Karpas-422 (cell line): ENCODE results near the gene DGKB. TPM values are rescaled to one million over a fixed set of nuclear protein-coding genes. Genes with fewer than 3 reads are reported as not detected.

Source experiments
- DNase-seq: peaks from one replicate; pipeline ENCODE4 v3.0.0-alpha.2; 2015
- H2AFZ ChIP-seq: fragments of 200-600 bp; sonication (generic); 2 replicates; pipeline ENCODE4 v1.6.1; 2014; ENCODE audit warnings: antibody characterized with exemption, low read length, mixed read lengths
- H3K27ac ChIP-seq: fragments of 200-600 bp; sonication (generic); 2 replicates; pipeline ENCODE4 v1.5.1; 2014; ENCODE audit warnings: mild to moderate bottlenecking, low read length, moderate library complexity
- H3K27me3 ChIP-seq: fragments of 200-600 bp; sonication (generic); 2 replicates; pipeline ENCODE4 v1.6.1; 2014; ENCODE audit warnings: low read length, mixed read lengths
- H3K36me3 ChIP-seq: fragments of 200-600 bp; sonication (generic); 2 replicates; pipeline ENCODE4 v1.6.1; 2014; ENCODE audit warnings: low read length, mixed read lengths; ENCODE audit not compliant: insufficient read depth
- H3K4me1 ChIP-seq: fragments of 200-600 bp; sonication (generic); 2 replicates; pipeline ENCODE4 v1.6.1; 2014; ENCODE audit warnings: mild to moderate bottlenecking, low read length, mixed read lengths
- H3K4me2 ChIP-seq: fragments of 200-600 bp; sonication (generic); 2 replicates; pipeline ENCODE4 v1.6.1; 2014; ENCODE audit warnings: low read length, low read depth, mild to moderate bottlenecking; ENCODE audit not compliant: poor library complexity, severe bottlenecking
- H3K4me3 ChIP-seq: fragments of 200-600 bp; sonication (generic); 2 replicates; pipeline ENCODE4 v1.5.1; 2014; ENCODE audit warnings: mild to moderate bottlenecking, antibody characterized with exemption, low read length, mixed read lengths
- H3K79me2 ChIP-seq: fragments of 200-600 bp; sonication (generic); 2 replicates; pipeline ENCODE4 v1.6.1; 2014; ENCODE audit warnings: mild to moderate bottlenecking, low read length, mixed read lengths
- H3K9ac ChIP-seq: fragments of 200-600 bp; sonication (generic); 2 replicates; pipeline ENCODE4 v1.6.0; 2014; ENCODE audit warnings: low read length
- H3K9me2 ChIP-seq: fragments of 200-600 bp; sonication (generic), shearing (Covaris generic); replicated peaks from 2 replicates; pipeline ENCODE4 v1.6.0; 2014; ENCODE audit warnings: mild to moderate bottlenecking, low read length, moderate library complexity; ENCODE audit not compliant: insufficient read depth
- H3K9me3 ChIP-seq: fragments of 300-700, 200-600 bp; sonication (generic); 2 replicates; pipeline ENCODE4 v1.6.1; 2014; ENCODE audit warnings: low read length, mixed read lengths
- H4K20me1 ChIP-seq: fragments of 200-600 bp; sonication (generic); 2 replicates; pipeline ENCODE4 v1.6.1; 2014; ENCODE audit warnings: mild to moderate bottlenecking, antibody characterized with exemption, low read length, low read depth; ENCODE audit not compliant: insufficient read depth
- total RNA-seq: library from RNA; depleted of rRNA; stranded (reverse); fragments of >200 nt; shearing (Covaris generic); gene quantifications from 2 replicates; pipeline ENCODE4 v1.2.3, GENCODE V29; 2014; ENCODE audit warnings: low replicate concordance

DGKB gene
- total RNA-seq, 1 experiment from 2014 or later: not detected

DNA sequence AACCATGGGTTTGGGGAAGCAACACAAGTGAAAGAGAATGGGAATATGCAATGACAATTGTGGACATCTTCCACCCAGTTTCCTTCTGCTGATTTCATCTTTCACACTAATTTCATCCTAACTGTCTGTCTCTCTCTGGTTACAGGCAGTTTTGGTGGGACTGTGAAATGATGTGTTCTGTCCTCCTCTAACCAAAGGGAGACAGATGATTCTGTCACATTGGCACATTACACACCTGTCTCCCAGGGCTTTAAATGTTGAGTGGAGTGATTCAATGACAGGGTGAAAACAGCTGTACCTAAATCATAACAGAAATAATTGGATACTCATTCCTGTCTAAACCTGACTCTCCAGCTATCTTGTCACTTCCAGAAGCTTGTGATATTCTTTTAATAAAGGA, 60.0 kb downstream of the DGKB start:
- H3K27ac ChIP-seq: no peak overlapping the region
- H3K4me1 ChIP-seq: no peaks in the 10 kb centered on the region
- H2AFZ ChIP-seq: no peak overlapping the region

DNA sequence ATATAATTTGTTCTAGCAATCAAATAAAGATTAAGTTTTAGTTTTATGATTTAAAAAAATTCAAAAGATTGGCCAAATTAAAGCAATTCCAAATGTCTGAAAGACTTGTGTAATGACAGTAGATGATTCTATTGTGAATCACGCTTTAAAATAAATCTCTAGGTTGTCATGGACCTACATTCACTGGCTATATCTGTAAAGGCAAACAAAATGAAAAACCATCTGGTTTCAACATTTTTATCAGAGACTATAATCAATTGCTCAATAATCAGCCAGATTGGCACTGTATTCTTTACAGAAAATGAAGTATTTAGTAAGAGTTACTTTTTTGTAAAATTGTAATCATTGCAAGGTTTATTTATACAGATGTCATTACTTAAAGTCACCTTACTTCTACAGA, 60.7 kb downstream of the DGKB start:
- peaks cover 6% of the 10 kb centered on the region for H3K9me3 ChIP-seq
- H3K27me3 ChIP-seq: no peaks in the 10 kb centered on the region
- H2AFZ ChIP-seq: no peak overlapping the region
- H4K20me1 ChIP-seq: no peaks in the 10 kb centered on the region
- H3K27ac ChIP-seq: no peak overlapping the region
- H3K36me3 ChIP-seq: no peaks in the 10 kb centered on the region
- H3K79me2 ChIP-seq: no peaks in the 10 kb centered on the region
- no peaks in the 10 kb centered on the region for H3K9me2 ChIP-seq
- H3K9ac ChIP-seq: no peak overlapping the region
- DNase-seq: no peak
- no peak overlapping the region for H3K4me2 ChIP-seq
- H3K4me1 ChIP-seq: no peaks in the 10 kb centered on the region
- H3K4me3 ChIP-seq: no peak overlapping the region

More for the DNA sequence above, 60.0 kb downstream of the DGKB start:
- DNase-seq: no peak
- Histone ChIP-seq H3K9me2 (no peaks in the 10 kb centered on the region), H3K9ac (no peak overlapping the region), H4K20me1 (no peaks in the 10 kb centered on the region), H3K36me3 (no peaks in the 10 kb centered on the region), H3K9me3 (peaks cover 6% of the 10 kb centered on the region), H3K4me2 (no peak overlapping the region), H3K27me3 (no peaks in the 10 kb centered on the region), H3K79me2 (no peaks in the 10 kb centered on the region), H3K4me3 (no peak overlapping the region)

DNA sequence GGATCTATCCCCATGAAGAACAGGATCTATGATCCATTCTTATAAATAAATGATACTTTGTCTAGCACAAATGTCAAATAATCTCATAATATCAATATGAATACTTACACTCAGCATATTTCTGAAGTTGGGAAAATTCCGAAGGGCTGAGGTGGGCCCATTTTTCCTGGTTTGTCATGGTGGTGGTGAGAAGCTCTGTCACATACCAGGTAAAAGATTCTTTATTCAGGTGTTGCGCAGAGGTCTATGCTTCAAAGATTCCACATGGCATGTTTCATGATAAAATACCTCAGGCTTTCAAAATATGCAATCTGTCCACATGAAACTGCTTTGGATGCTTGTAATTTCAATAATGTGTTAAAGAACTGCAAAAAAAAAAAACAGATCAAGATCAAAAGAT, 61.5 kb downstream of the DGKB start:
- H2AFZ ChIP-seq: no peak overlapping the region

DNA sequence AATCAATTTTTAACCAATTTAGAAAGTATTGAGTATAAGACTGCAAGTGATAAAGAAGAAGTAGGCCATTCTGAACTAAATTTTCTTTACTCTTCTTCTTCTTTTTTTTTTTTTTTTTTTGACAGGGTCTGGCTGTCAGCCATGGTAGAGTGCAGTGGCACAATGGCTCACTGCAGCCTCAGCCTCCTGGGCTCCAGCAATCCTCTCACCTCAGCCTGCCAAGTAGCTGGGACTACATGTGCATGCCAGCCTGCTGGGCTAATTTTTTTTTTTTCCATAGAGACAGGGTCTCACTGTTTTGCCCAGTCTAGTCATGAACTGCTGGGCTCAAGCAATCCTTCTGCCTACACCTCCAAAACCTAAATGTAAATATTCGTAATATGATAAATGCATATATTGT, 63.2 kb downstream of the DGKB start:
- no peak overlapping the region for H3K4me2 ChIP-seq
- DNase-seq: no peak
- H3K9me2 ChIP-seq: no peaks in the 10 kb centered on the region
- H3K27me3 ChIP-seq: no peaks in the 10 kb centered on the region
- no peak overlapping the region for H3K27ac ChIP-seq
- H3K9me3 ChIP-seq: peaks cover 5% of the 10 kb centered on the region; the same call in 1 of the 2 replicates
- H4K20me1 ChIP-seq: no peaks in the 10 kb centered on the region
- no peaks in the 10 kb centered on the region for H3K79me2 ChIP-seq
- H3K36me3 ChIP-seq: no peaks in the 10 kb centered on the region
- no peak overlapping the region for H2AFZ ChIP-seq
- no peaks in the 10 kb centered on the region for H3K4me1 ChIP-seq
- no peak overlapping the region for H3K4me3 ChIP-seq
- no peak overlapping the region for H3K9ac ChIP-seq

More for the DNA sequence above, 61.5 kb downstream of the DGKB start:
- Histone ChIP-seq H3K9me3 (peaks cover 6% of the 10 kb centered on the region), H3K9me2 (no peaks in the 10 kb centered on the region), H3K4me3 (no peak overlapping the region), H4K20me1 (no peaks in the 10 kb centered on the region), H3K79me2 (no peaks in the 10 kb centered on the region), H3K9ac (no peak overlapping the region), H3K4me2 (no peak overlapping the region), H3K4me1 (no peaks in the 10 kb centered on the region), H3K36me3 (no peaks in the 10 kb centered on the region), H3K27ac (no peak overlapping the region), H3K27me3 (no peaks in the 10 kb centered on the region)
- DNase-seq: no peak

DNA sequence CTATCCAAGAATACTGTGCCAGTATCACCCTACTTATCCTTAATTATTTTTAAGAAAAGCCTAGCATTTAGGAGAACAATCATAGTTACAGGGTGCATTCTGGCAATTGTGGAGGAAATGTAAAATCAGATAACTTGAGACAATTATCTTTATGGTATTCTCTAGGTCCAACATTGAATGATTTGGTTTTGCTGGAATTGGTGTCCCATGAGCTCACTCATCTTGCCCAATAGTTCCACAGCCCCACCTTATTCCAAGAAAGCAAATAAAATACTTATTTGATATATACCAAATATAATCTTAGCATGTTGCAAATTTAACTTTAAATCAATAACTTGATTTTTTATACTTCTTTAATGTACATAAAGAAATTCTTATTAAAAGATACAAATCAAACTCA, 65.3 kb downstream of the DGKB start:
- H3K79me2 ChIP-seq: no peaks in the 10 kb centered on the region
- no peaks in the 10 kb centered on the region for H3K4me1 ChIP-seq
- no peak overlapping the region for H3K27ac ChIP-seq
- no peaks in the 10 kb centered on the region for H4K20me1 ChIP-seq
- no peak overlapping the region for H3K9ac ChIP-seq
- H3K4me3 ChIP-seq: no peak overlapping the region
- H3K27me3 ChIP-seq: no peaks in the 10 kb centered on the region
- DNase-seq: no peak
- no peak overlapping the region for H2AFZ ChIP-seq
- peaks cover 3% of the 10 kb centered on the region; the same call in 1 of the 2 replicates for H3K9me3 ChIP-seq
- no peaks in the 10 kb centered on the region for H3K36me3 ChIP-seq
- H3K9me2 ChIP-seq: no peaks in the 10 kb centered on the region
- H3K4me2 ChIP-seq: no peak overlapping the region

DNA sequence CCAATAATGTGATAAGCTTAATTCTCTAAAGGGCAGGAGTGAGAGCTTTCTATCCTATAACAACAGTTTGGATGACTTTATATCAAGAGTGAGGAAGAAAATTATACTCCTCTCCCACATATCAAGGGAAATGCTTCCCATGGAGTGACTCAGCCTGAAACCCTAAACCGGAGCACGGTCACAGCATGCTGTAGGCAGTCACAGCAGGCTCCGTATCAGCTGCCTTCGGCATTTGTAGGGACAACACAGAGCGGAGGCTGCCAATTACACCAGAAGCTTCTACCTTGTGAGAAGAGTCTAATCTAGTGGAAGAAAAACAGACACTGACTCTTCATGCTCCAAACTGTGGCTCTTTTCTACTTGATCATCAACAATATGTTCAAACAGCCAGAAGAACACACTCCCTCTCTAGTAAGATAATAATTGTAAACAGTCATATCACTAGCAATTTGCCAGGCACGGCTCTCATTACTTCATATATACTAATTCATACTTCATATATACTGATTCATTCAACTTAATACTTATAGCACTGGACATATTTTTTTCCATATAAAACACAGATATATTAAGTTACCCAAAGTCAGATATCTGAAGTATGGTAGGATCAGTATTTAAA, 65.9 kb downstream of the DGKB start:
- Histone ChIP-seq H3K9ac (no peak overlapping the region), H4K20me1 (no peaks in the 10 kb centered on the region), H3K79me2 (no peaks in the 10 kb centered on the region), H3K36me3 (no peaks in the 10 kb centered on the region), H3K4me1 (no peaks in the 10 kb centered on the region), H3K4me2 (no peak overlapping the region), H2AFZ (no peak overlapping the region), H3K27me3 (no peaks in the 10 kb centered on the region), H3K9me3 (no peaks in the 10 kb centered on the region; the same call in 1 of the 2 replicates), H3K27ac (no peak overlapping the region), H3K4me3 (no peak overlapping the region), H3K9me2 (no peaks in the 10 kb centered on the region)
- no peak for DNase-seq

DNA sequence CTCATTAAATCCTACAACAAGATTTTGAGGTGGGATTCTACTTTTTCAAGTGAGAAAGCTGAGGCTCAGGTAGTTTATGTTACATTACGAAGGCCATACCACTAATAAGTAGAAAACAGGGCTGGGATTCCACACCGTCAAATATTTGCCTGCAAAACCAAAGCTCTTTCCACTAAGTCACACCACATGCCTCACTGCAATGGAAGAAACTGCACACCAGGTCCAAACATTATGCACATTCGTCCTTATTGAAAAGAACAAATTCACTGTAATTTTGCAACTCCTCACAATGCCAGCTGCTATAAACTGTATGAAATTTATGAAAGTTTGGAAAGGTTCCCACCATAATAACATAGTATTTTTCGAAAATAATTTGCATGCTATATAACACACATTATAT, 66.5 kb downstream of the DGKB start:
- DNase-seq: no peak
- H3K4me1 ChIP-seq: no peaks in the 10 kb centered on the region
- H3K4me2 ChIP-seq: no peak overlapping the region
- H3K9me3 ChIP-seq: no peaks in the 10 kb centered on the region
- no peak overlapping the region for H3K9ac ChIP-seq
- no peaks in the 10 kb centered on the region for H3K27me3 ChIP-seq
- H3K36me3 ChIP-seq: no peaks in the 10 kb centered on the region
- no peaks in the 10 kb centered on the region for H3K9me2 ChIP-seq
- H3K4me3 ChIP-seq: no peak overlapping the region
- H3K27ac ChIP-seq: no peak overlapping the region
- H3K79me2 ChIP-seq: no peaks in the 10 kb centered on the region
- no peak overlapping the region for H2AFZ ChIP-seq
- H4K20me1 ChIP-seq: no peaks in the 10 kb centered on the region

DNA sequence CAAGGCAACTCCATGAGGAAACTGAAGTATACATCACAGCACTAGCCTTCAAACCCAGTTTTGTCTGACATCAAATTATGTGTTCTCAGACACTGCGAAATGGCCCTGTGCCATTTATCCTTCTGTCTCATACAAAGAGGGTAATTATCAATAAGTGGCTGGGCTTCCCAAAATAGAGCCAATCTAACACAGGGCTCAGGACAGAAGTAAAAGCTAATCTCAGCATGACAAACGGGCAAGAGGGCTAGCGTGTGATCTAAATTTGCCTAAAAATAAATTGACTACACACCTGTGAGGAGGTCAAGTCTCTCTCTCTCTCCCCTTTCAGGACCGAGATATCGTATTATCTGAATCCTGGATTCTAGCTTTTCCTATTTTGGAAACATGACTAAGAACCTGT, 67.2 kb downstream of the DGKB start:
- Histone ChIP-seq H3K4me3 (no peak overlapping the region), H3K4me2 (no peak overlapping the region), H3K9me2 (no peaks in the 10 kb centered on the region), H3K9ac (no peak overlapping the region), H2AFZ (no peak overlapping the region), H3K9me3 (no peaks in the 10 kb centered on the region), H3K27me3 (no peaks in the 10 kb centered on the region), H4K20me1 (no peaks in the 10 kb centered on the region), H3K27ac (no peak overlapping the region), H3K79me2 (no peaks in the 10 kb centered on the region), H3K4me1 (no peaks in the 10 kb centered on the region), H3K36me3 (no peaks in the 10 kb centered on the region)
- no peak for DNase-seq
